ENCODE data around the gene RPS6KA3.

Gene RPS6KA3

GRCh38 chrX:20225488-20225833 is 41.2 kb downstream of the RPS6KA3 start:
- Histone ChIP-seq H3K9me3 (ENCODE audit: control extremely low read depth in 1 of 5, control insufficient read depth in 4 of 5, insufficient read depth in 2 of 5, low read depth in 1 of 5, low read length in 4 of 5) (peaks cover 0 to 2% (median 0%) of the 10 kb centered on the region in 5 experiments), H3K4me3 (ENCODE audit: control insufficient read depth in 1 of 7, extremely low read depth in 1 of 7, insufficient read depth in 4 of 7, low read depth in 2 of 7, low read length in 6 of 7) (no peak overlapping the region), H3K27me3 (replicated peaks in 2 of 5; ENCODE audit: control insufficient read depth in 4 of 5, insufficient read depth in 5 of 5, low read length in 4 of 5) (peaks cover 0 to 9% (median 0%) of the 10 kb centered on the region in 5 experiments), H3K27ac (ENCODE audit: insufficient read depth in 1 of 2, low read depth in 1 of 2, low read length in 2 of 2, poor library complexity in 1 of 2, severe bottlenecking in 2 of 2) (no peak overlapping the region), H3K4me1 (ENCODE audit: control extremely low read depth in 1 of 4, control insufficient read depth in 4 of 4, insufficient read depth in 4 of 4, low read length in 3 of 4) (peaks cover 0 to 8% (median 4%) of the 10 kb centered on the region in 4 experiments), H3K36me3 (ENCODE audit: control insufficient read depth in 4 of 4, insufficient read depth in 4 of 4, low read length in 3 of 4) (peaks cover 5 to 17% (median 6%) of the 10 kb centered on the region in 4 experiments)
- ChIA-PET POLR2A (no interaction called here), CTCF (no interaction called here)
- no CpG with 5 or more reads among the region's 1 CpG for WGBS (ENCODE audit: insufficient coverage)
- no peak for DNase-seq

- DNase-seq = peak in 2 of 3 donors; percentile 27 to 49
- H3K27ac ChIP-seq (ENCODE audit: insufficient read depth in 1 of 2, low read depth in 1 of 2, low read length in 2 of 2, poor library complexity in 1 of 2, severe bottlenecking in 2 of 2) = no peak overlapping the region
- no peak overlapping the region for H3K4me3 ChIP-seq (ENCODE audit: control insufficient read depth in 1 of 7, extremely low read depth in 1 of 7, insufficient read depth in 4 of 7, low read depth in 2 of 7, low read length in 6 of 7)
- H3K27me3 ChIP-seq (replicated peaks in 2 of 5; ENCODE audit: control insufficient read depth in 4 of 5, insufficient read depth in 5 of 5, low read length in 4 of 5) = peaks cover 0 to 9% (median 0%) of the 10 kb centered on the region in 5 experiments
- peaks cover 0 to 8% (median 4%) of the 10 kb centered on the region in 4 experiments for H3K4me1 ChIP-seq (ENCODE audit: control extremely low read depth in 1 of 4, control insufficient read depth in 4 of 4, insufficient read depth in 4 of 4, low read length in 3 of 4)
- WGBS (ENCODE audit: insufficient coverage) = 50% methylated on average over 2 of the region's 2 CpGs
- CTCF ChIA-PET = no interaction called here
- POLR2A ChIA-PET = no interaction called here
- H3K9me3 ChIP-seq (ENCODE audit: control extremely low read depth in 1 of 5, control insufficient read depth in 4 of 5, insufficient read depth in 2 of 5, low read depth in 1 of 5, low read length in 4 of 5) = peaks cover 0 to 2% (median 0%) of the 10 kb centered on the region in 5 experiments
- H3K36me3 ChIP-seq (ENCODE audit: control insufficient read depth in 4 of 4, insufficient read depth in 4 of 4, low read length in 3 of 4) = peaks cover 3 to 12% (median 6%) of the 10 kb centered on the region in 4 experiments
Measured at GRCh38 chrX:20224814-20225487, 41.8 kb downstream of the RPS6KA3 start.

- Histone ChIP-seq H3K9me3 (ENCODE audit: control extremely low read depth in 1 of 5, control insufficient read depth in 4 of 5, insufficient read depth in 2 of 5, low read depth in 1 of 5, low read length in 4 of 5) (no peaks in the 10 kb centered on the region), H3K27ac (ENCODE audit: insufficient read depth in 1 of 2, low read depth in 1 of 2, low read length in 2 of 2, poor library complexity in 1 of 2, severe bottlenecking in 2 of 2) (no peak overlapping the region), H3K4me3 (ENCODE audit: control insufficient read depth in 1 of 7, extremely low read depth in 1 of 7, insufficient read depth in 4 of 7, low read depth in 2 of 7, low read length in 6 of 7) (no peak overlapping the region), H3K4me1 (ENCODE audit: control extremely low read depth in 1 of 4, control insufficient read depth in 4 of 4, insufficient read depth in 4 of 4, low read length in 3 of 4) (peaks cover 0 to 26% (median 5%) of the 10 kb centered on the region in 4 experiments), H3K36me3 (ENCODE audit: control insufficient read depth in 4 of 4, insufficient read depth in 4 of 4, low read length in 3 of 4) (peaks cover 0 to 4% (median 2%) of the 10 kb centered on the region in 4 experiments), H3K27me3 (replicated peaks in 2 of 5; ENCODE audit: control insufficient read depth in 4 of 5, insufficient read depth in 5 of 5, low read length in 4 of 5) (peaks cover 0 to 3% (median 0%) of the 10 kb centered on the region in 5 experiments)
- ChIA-PET CTCF (no interaction called here), POLR2A (no interaction called here)
- WGBS (ENCODE audit: insufficient coverage) = 29% methylated on average over 1 of the region's 3 CpGs
- DNase-seq = peak in 2 of 3 donors; percentile 19 to 34
Measured at GRCh38 chrX:20221902-20222301, 44.8 kb downstream of the RPS6KA3 start.

GRCh38 chrX:20218836-20219505 is 47.7 kb downstream of the RPS6KA3 start:
- CTCF ChIA-PET = interaction anchor here (1.1 to 1.6 kb wide), 4 partner anchors 15 to 156 kb away, joined by 3 to 5 read pairs (median 3); no protein-coding TSS in a partner anchor
- H3K4me1 ChIP-seq (ENCODE audit: control extremely low read depth in 1 of 4, control insufficient read depth in 4 of 4, insufficient read depth in 4 of 4, low read length in 3 of 4) = peaks cover 0 to 25% (median 4%) of the 10 kb centered on the region in 4 experiments
- 43% methylated on average over 8 of the region's 9 CpGs for WGBS (ENCODE audit: insufficient coverage)
- POLR2A ChIA-PET = no interaction called here
- H3K36me3 ChIP-seq (ENCODE audit: control insufficient read depth in 4 of 4, insufficient read depth in 4 of 4, low read length in 3 of 4) = peaks cover 0 to 2% (median under 1%) of the 10 kb centered on the region in 4 experiments
- H3K4me3 ChIP-seq (ENCODE audit: control insufficient read depth in 1 of 7, extremely low read depth in 1 of 7, insufficient read depth in 4 of 7, low read depth in 2 of 7, low read length in 6 of 7) = peak overlapping the region in 3 of 7 experiments; percentile 13 to 42 (median 15)
- peaks cover 0 to 6% (median 0%) of the 10 kb centered on the region in 5 experiments for H3K27me3 ChIP-seq (replicated peaks in 2 of 5; ENCODE audit: control insufficient read depth in 4 of 5, insufficient read depth in 5 of 5, low read length in 4 of 5)
- H3K9me3 ChIP-seq (ENCODE audit: control extremely low read depth in 1 of 5, control insufficient read depth in 4 of 5, insufficient read depth in 2 of 5, low read depth in 1 of 5, low read length in 4 of 5) = no peaks in the 10 kb centered on the region
- peak; percentile 46 to 71 (median 63) for DNase-seq
- H3K27ac ChIP-seq (ENCODE audit: insufficient read depth in 1 of 2, low read depth in 1 of 2, low read length in 2 of 2, poor library complexity in 1 of 2, severe bottlenecking in 2 of 2) = peak overlapping the region in 1 of 2 experiments; percentile 63

- peaks cover 0 to 6% (median 0%) of the 10 kb centered on the region in 5 experiments for H3K27me3 ChIP-seq (replicated peaks in 2 of 5; ENCODE audit: control insufficient read depth in 4 of 5, insufficient read depth in 5 of 5, low read length in 4 of 5)
- peaks cover 0 to 24% (median 4%) of the 10 kb centered on the region in 4 experiments for H3K4me1 ChIP-seq (ENCODE audit: control extremely low read depth in 1 of 4, control insufficient read depth in 4 of 4, insufficient read depth in 4 of 4, low read length in 3 of 4)
- peaks cover 0 to 2% (median 0%) of the 10 kb centered on the region in 4 experiments for H3K36me3 ChIP-seq (ENCODE audit: control insufficient read depth in 4 of 4, insufficient read depth in 4 of 4, low read length in 3 of 4)
- H3K27ac ChIP-seq (ENCODE audit: insufficient read depth in 1 of 2, low read depth in 1 of 2, low read length in 2 of 2, poor library complexity in 1 of 2, severe bottlenecking in 2 of 2) = peak overlapping the region in 1 of 2 experiments; percentile 64
- H3K4me3 ChIP-seq (ENCODE audit: control insufficient read depth in 1 of 7, extremely low read depth in 1 of 7, insufficient read depth in 4 of 7, low read depth in 2 of 7, low read length in 6 of 7) = peak overlapping the region in 1 of 7 experiments; percentile 42
- WGBS (ENCODE audit: insufficient coverage) = 92% methylated on average over 2 of the region's 2 CpGs
- ChIA-PET POLR2A (interaction anchor here (0.6 kb wide), 1 partner anchor 728 kb away, joined by 3 read pairs; no protein-coding TSS in a partner anchor), CTCF (interaction anchor here (1.1 to 1.6 kb wide), 3 partner anchors 11 to 35 kb away, joined by 3 to 5 read pairs (median 3); no protein-coding TSS in a partner anchor)
- peak in 1 of 3 donors; percentile 36 for DNase-seq
- H3K9me3 ChIP-seq (ENCODE audit: control extremely low read depth in 1 of 5, control insufficient read depth in 4 of 5, insufficient read depth in 2 of 5, low read depth in 1 of 5, low read length in 4 of 5) = no peaks in the 10 kb centered on the region
Measured at GRCh38 chrX:20217906-20218305, 48.8 kb downstream of the RPS6KA3 start.

- H3K9me3 ChIP-seq (ENCODE audit: control extremely low read depth in 1 of 5, control insufficient read depth in 4 of 5, insufficient read depth in 2 of 5, low read depth in 1 of 5, low read length in 4 of 5) = no peaks in the 10 kb centered on the region
- H3K27ac ChIP-seq (ENCODE audit: insufficient read depth in 1 of 2, low read depth in 1 of 2, low read length in 2 of 2, poor library complexity in 1 of 2, severe bottlenecking in 2 of 2) = peak overlapping the region; percentile 22 to 64
- peaks cover 0 to 2% (median under 1%) of the 10 kb centered on the region in 4 experiments for H3K36me3 ChIP-seq (ENCODE audit: control insufficient read depth in 4 of 4, insufficient read depth in 4 of 4, low read length in 3 of 4)
- no CpG with 5 or more reads among the region's 1 CpG for WGBS (ENCODE audit: insufficient coverage)
- ChIA-PET CTCF (interaction anchor here (1.1 kb wide), 1 partner anchor 12 kb away, joined by 3 read pairs; no protein-coding TSS in a partner anchor), POLR2A (interaction anchor here (0.6 kb wide), 1 partner anchor 727 kb away, joined by 3 read pairs; no protein-coding TSS in a partner anchor)
- H3K4me3 ChIP-seq (ENCODE audit: control insufficient read depth in 1 of 7, extremely low read depth in 1 of 7, insufficient read depth in 4 of 7, low read depth in 2 of 7, low read length in 6 of 7) = peak overlapping the region in 3 of 7 experiments; percentile 2 to 42 (median 28)
- peaks cover 0 to 6% (median 0%) of the 10 kb centered on the region in 5 experiments for H3K27me3 ChIP-seq (replicated peaks in 2 of 5; ENCODE audit: control insufficient read depth in 4 of 5, insufficient read depth in 5 of 5, low read length in 4 of 5)
- peaks cover 0 to 24% (median 2%) of the 10 kb centered on the region in 4 experiments for H3K4me1 ChIP-seq (ENCODE audit: control extremely low read depth in 1 of 4, control insufficient read depth in 4 of 4, insufficient read depth in 4 of 4, low read length in 3 of 4)
- DNase-seq = peak; percentile 58 to 74 (median 65)
Measured at GRCh38 chrX:20217271-20217670, 49.4 kb downstream of the RPS6KA3 start.

Data from common myeloid progenitor, CD34-positive (primary cell).